Loucy (cell line): Measurements from ENCODE around the gene OOSP4B.

Experiments
- EZH2phosphoT487 ChIP-seq: fragments of 200-600 bp; IDR thresholded peaks from 2 replicates; pipeline ENCODE4 v1.6.1; 2018; ENCODE audit warnings: antibody characterized with exemption, mild to moderate bottlenecking, moderate library complexity, borderline replicate concordance
- TF ChIP-seq, protein P1 (sequence below): fragments of 200-600 bp; sonication (generic); conservative IDR thresholded peaks from 2 replicates; pipeline ENCODE4 v1.5.1; 2014; ENCODE audit warnings: mild to moderate bottlenecking, antibody characterized with exemption, low read length

- TF ChIP-seq, protein P1, sequence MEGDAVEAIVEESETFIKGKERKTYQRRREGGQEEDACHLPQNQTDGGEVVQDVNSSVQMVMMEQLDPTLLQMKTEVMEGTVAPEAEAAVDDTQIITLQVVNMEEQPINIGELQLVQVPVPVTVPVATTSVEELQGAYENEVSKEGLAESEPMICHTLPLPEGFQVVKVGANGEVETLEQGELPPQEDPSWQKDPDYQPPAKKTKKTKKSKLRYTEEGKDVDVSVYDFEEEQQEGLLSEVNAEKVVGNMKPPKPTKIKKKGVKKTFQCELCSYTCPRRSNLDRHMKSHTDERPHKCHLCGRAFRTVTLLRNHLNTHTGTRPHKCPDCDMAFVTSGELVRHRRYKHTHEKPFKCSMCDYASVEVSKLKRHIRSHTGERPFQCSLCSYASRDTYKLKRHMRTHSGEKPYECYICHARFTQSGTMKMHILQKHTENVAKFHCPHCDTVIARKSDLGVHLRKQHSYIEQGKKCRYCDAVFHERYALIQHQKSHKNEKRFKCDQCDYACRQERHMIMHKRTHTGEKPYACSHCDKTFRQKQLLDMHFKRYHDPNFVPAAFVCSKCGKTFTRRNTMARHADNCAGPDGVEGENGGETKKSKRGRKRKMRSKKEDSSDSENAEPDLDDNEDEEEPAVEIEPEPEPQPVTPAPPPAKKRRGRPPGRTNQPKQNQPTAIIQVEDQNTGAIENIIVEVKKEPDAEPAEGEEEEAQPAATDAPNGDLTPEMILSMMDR = no peak
- TF ChIP-seq EZH2phosphoT487 = no peak
Measured at GRCh38 chr11:60040109-60040508, 23.1 kb downstream of the OOSP4B start, which contains the start of gene OOSP2.
